ENCODE results near the gene SLC44A1.

DNA sequence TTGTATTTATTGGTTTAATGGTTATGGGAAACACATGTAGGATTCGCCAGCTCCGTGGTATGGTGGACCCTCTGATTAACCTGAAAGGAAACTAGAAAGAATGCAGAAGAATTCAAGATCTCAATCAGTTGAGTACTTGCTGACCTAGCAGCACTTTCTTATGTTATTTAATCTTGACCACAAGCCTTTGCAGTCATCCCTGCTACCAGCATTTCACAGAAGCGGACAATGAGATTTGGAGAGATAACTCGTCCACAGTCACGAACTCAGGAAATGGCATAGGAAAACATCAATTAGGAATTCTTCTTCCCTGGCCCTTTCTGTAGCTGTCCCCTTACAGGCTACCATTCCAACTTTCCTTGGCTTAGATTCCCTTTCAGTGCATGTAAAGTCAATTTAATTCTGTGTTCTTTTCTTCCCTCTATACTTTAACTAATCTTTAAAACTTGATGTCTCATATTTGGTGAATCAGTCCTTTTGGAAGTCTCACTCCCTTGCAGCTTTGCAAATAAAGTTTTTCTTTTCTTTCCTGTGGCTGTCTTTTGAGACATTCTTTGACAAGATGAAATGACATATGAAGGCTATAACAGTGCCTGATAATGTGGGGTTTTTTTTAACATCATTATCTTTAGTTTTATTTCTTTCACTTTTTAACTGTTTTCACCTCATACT lies 1.3 kb upstream of the SLC44A1 start:
- TF ChIP-seq POLR2A (IDR thresholded peaks at IDR 0.05): no peak
- TF ChIP-seq, protein P1, sequence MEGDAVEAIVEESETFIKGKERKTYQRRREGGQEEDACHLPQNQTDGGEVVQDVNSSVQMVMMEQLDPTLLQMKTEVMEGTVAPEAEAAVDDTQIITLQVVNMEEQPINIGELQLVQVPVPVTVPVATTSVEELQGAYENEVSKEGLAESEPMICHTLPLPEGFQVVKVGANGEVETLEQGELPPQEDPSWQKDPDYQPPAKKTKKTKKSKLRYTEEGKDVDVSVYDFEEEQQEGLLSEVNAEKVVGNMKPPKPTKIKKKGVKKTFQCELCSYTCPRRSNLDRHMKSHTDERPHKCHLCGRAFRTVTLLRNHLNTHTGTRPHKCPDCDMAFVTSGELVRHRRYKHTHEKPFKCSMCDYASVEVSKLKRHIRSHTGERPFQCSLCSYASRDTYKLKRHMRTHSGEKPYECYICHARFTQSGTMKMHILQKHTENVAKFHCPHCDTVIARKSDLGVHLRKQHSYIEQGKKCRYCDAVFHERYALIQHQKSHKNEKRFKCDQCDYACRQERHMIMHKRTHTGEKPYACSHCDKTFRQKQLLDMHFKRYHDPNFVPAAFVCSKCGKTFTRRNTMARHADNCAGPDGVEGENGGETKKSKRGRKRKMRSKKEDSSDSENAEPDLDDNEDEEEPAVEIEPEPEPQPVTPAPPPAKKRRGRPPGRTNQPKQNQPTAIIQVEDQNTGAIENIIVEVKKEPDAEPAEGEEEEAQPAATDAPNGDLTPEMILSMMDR (IDR thresholded peaks at IDR 0.05): no peak

Data from adrenal gland (tissue), 5 donors.